Muscle layer of duodenum (tissue), 2 donors: Measurements from ENCODE around the gene ERG28.
"Not testable (repeated sequence)": the region's sequence is repeated elsewhere in the genome, so short reads cannot be mapped to it uniquely, and the experiment has no call there.

Experiments used
- H3K27ac ChIP-seq: one replicate; pipeline ENCODE4 v1.7.0; 2013; ENCODE audit warnings: mild to moderate bottlenecking, low read length
- H3K27me3 ChIP-seq: one replicate; pipeline ENCODE4 v1.7.0; 2013; ENCODE audit warnings: low read depth, mild to moderate bottlenecking, control low read depth, low read length
- H3K36me3 ChIP-seq, 2 donors: one replicate each; pipeline ENCODE4 v1.7.0; 2013; ENCODE audit warnings: low read length in 2 of 2, control low read depth in 1 of 2, mild to moderate bottlenecking in 1 of 2; ENCODE audit not compliant: insufficient read depth in 2 of 2, control insufficient read depth in 1 of 2
- H3K4me1 ChIP-seq, 2 donors: one replicate each; pipeline ENCODE4 v1.7.0; 2013; ENCODE audit warnings: low read length in 2 of 2, mild to moderate bottlenecking in 2 of 2, control low read depth in 1 of 2, moderate library complexity in 1 of 2; ENCODE audit not compliant: insufficient read depth in 2 of 2, control insufficient read depth in 1 of 2
- H3K4me3 ChIP-seq, 2 donors: one replicate each; pipeline ENCODE4 v1.7.0; 2013; ENCODE audit warnings: low read length in 2 of 2, low read depth in 1 of 2, mild to moderate bottlenecking in 1 of 2
- H3K9me3 ChIP-seq, 2 donors: one replicate each; pipeline ENCODE4 v1.7.0; 2013; ENCODE audit warnings: low read length in 2 of 2, control low read depth in 1 of 2, mild to moderate bottlenecking in 1 of 2; ENCODE audit not compliant: control insufficient read depth in 1 of 2
- donor health status: healthy.

Gene ERG28

GRCh38 chr14:75660630-75661498, at the start of gene ERG28, which contains the start of gene TTLL5:
Gene ERG28 (minus strand): TSS chr14:75660876. CDS start chr14:75657502, 3,374 bp downstream.
Gene TTLL5 (plus strand): TSS chr14:75661246. CDS start chr14:75663150, 1,904 bp downstream.
- Histone ChIP-seq H3K4me3 (peak within 1 kb of the TSS; percentile 82 to 99), H3K9me3 (no peaks in the 10 kb centered on the region), H3K4me1 (peaks cover 5 to 14% of the 10 kb centered on the region in 2 donors), H3K27ac (peak within 1 kb of the TSS; percentile 74), H3K36me3 (peaks cover 0 to 9% of the 10 kb centered on the region in 2 donors), H3K27me3 (no peaks in the 10 kb centered on the region)

- H3K4me3 ChIP-seq, result no peak overlapping the region
- H3K27ac ChIP-seq, result no peak overlapping the region
- H3K27me3 ChIP-seq, result no peaks in the 10 kb centered on the region
- H3K9me3 ChIP-seq, result no peaks in the 10 kb centered on the region
- H3K36me3 ChIP-seq, result peaks cover 0 to 6% of the 10 kb centered on the region in 2 donors
- peaks cover 0 to 12% of the 10 kb centered on the region in 2 donors for H3K4me1 ChIP-seq
Observed at GRCh38 chr14:75709207-75709812, 48.6 kb upstream of the ERG28 start.

GRCh38 chr14:75705014-75705413, 44.3 kb upstream of the ERG28 start:
- H3K4me3 ChIP-seq, result no peak overlapping the region
- no peak overlapping the region for H3K27ac ChIP-seq
- H3K4me1 ChIP-seq, result peaks cover 0 to 15% of the 10 kb centered on the region in 2 donors
- no peaks in the 10 kb centered on the region for H3K9me3 ChIP-seq
- H3K27me3 ChIP-seq, result no peaks in the 10 kb centered on the region
- peaks cover 0 to 6% of the 10 kb centered on the region in 2 donors for H3K36me3 ChIP-seq

GRCh38 chr14:75703467-75703866, 42.8 kb upstream of the ERG28 start:
- Histone ChIP-seq H3K4me3 (no peak overlapping the region), H3K9me3 (no peaks in the 10 kb centered on the region), H3K27me3 (no peaks in the 10 kb centered on the region), H3K4me1 (peaks cover 0 to 15% of the 10 kb centered on the region in 2 donors), H3K27ac (no peak overlapping the region), H3K36me3 (peaks cover 10% of the 10 kb centered on the region in 2 donors)

GRCh38 chr14:75702616-75703261, 42.1 kb upstream of the ERG28 start:
- Histone ChIP-seq H3K4me1 (peaks cover 0 to 15% of the 10 kb centered on the region in 2 donors), H3K9me3 (no peaks in the 10 kb centered on the region), H3K27ac (no peak overlapping the region), H3K4me3 (no peak overlapping the region), H3K27me3 (no peaks in the 10 kb centered on the region), H3K36me3 (peaks cover 10% of the 10 kb centered on the region in 2 donors)

- no peaks in the 10 kb centered on the region for H3K27me3 ChIP-seq
- no peak overlapping the region for H3K27ac ChIP-seq
- H3K4me1 ChIP-seq, result peaks cover 0 to 15% of the 10 kb centered on the region in 2 donors
- no peak overlapping the region for H3K4me3 ChIP-seq
- peaks cover 8 to 10% of the 10 kb centered on the region in 2 donors for H3K36me3 ChIP-seq
- no peaks in the 10 kb centered on the region for H3K9me3 ChIP-seq
Observed at GRCh38 chr14:75702122-75702521, 41.4 kb upstream of the ERG28 start.

- no peak overlapping the region for H3K27ac ChIP-seq
- no peaks in the 10 kb centered on the region for H3K27me3 ChIP-seq
- no peak overlapping the region for H3K4me3 ChIP-seq
- peaks cover 0 to 15% of the 10 kb centered on the region in 2 donors for H3K4me1 ChIP-seq
- peaks cover 8 to 10% of the 10 kb centered on the region in 2 donors for H3K36me3 ChIP-seq
- no peaks in the 10 kb centered on the region for H3K9me3 ChIP-seq
Observed at GRCh38 chr14:75700295-75700694, 39.6 kb upstream of the ERG28 start.

GRCh38 chr14:75699331-75699730, 38.7 kb upstream of the ERG28 start:
- Histone ChIP-seq H3K27ac (no peak overlapping the region), H3K4me3 (no peak overlapping the region), H3K9me3 (no peaks in the 10 kb centered on the region), H3K36me3 (peaks cover 10% of the 10 kb centered on the region in 2 donors), H3K4me1 (peaks cover 0 to 15% of the 10 kb centered on the region in 2 donors), H3K27me3 (no peaks in the 10 kb centered on the region)

GRCh38 chr14:75697918-75698317, 37.2 kb upstream of the ERG28 start:
- Histone ChIP-seq H3K4me1 (peaks cover 0 to 11% of the 10 kb centered on the region in 2 donors), H3K27me3 (no peaks in the 10 kb centered on the region), H3K27ac (no peak overlapping the region), H3K9me3 (no peaks in the 10 kb centered on the region), H3K36me3 (peaks cover 13 to 15% of the 10 kb centered on the region in 2 donors), H3K4me3 (no peak overlapping the region)

- Histone ChIP-seq H3K9me3 (no peaks in the 10 kb centered on the region), H3K36me3 (peaks cover 13 to 15% of the 10 kb centered on the region in 2 donors), H3K27ac (no peak overlapping the region), H3K4me1 (peaks cover 0 to 6% of the 10 kb centered on the region in 2 donors), H3K4me3 (no peak overlapping the region), H3K27me3 (no peaks in the 10 kb centered on the region)
Observed at GRCh38 chr14:75697386-75697785, 36.7 kb upstream of the ERG28 start.

GRCh38 chr14:75695025-75695424, 34.3 kb upstream of the ERG28 start:
- not testable (repeated sequence) for H3K4me3 ChIP-seq, H3K4me1 ChIP-seq, H3K27ac ChIP-seq, H3K27me3 ChIP-seq, H3K9me3 ChIP-seq
- peaks cover 24 to 36% of the 10 kb centered on the region in 2 donors for H3K36me3 ChIP-seq
